Pons (tissue), 1 donor: ENCODE data around the gene CD6.
A peak's percentile ranks its signal among the peaks of the same experiment; 100 is the strongest.

ENCODE experiments used
- DNase-seq: peaks from one replicate; pipeline ENCODE4 v3.0.0-alpha.2; 2016; ENCODE audit warnings: low spot score

CD6 gene

GRCh38 chr11:60971520-60971919, at the start of gene CD6:
TSS of gene CD6 (plus strand) at chr11:60971680. CDS start at chr11:60971866, 186 bp downstream.
- DNase-seq, result no peak

GRCh38 chr11:60921777-60922335, 49.6 kb upstream of the CD6 start:
- no peak for DNase-seq

GRCh38 chr11:60922906-60923305, 48.6 kb upstream of the CD6 start:
- DNase-seq, result no peak

- no peak for DNase-seq
Observed at GRCh38 chr11:60923326-60923725, 48.2 kb upstream of the CD6 start.

GRCh38 chr11:60923800-60924109, 47.7 kb upstream of the CD6 start:
- no peak for DNase-seq

GRCh38 chr11:60924110-60924905, 47.2 kb upstream of the CD6 start, which contains the start of gene TMEM132A:
TSS of gene TMEM132A (plus strand) at chr11:60924460. CDS start at chr11:60924634, 174 bp downstream.
- DNase-seq, result peak; percentile 46

GRCh38 chr11:60924906-60925853, 46.3 kb upstream of the CD6 start:
- DNase-seq, result no peak

GRCh38 chr11:60925868-60926267, 45.6 kb upstream of the CD6 start:
- DNase-seq, result no peak

- DNase-seq, result no peak
Observed at GRCh38 chr11:60926500-60926899, 45.0 kb upstream of the CD6 start.

- no peak for DNase-seq
Observed at GRCh38 chr11:60927061-60927592, 44.4 kb upstream of the CD6 start.

- no peak for DNase-seq
Observed at GRCh38 chr11:60927600-60927999, 43.9 kb upstream of the CD6 start.

- no peak for DNase-seq
Observed at GRCh38 chr11:60928563-60929001, 42.9 kb upstream of the CD6 start.

GRCh38 chr11:60929764-60930163, 41.7 kb upstream of the CD6 start:
- DNase-seq, result no peak

GRCh38 chr11:60930394-60930793, 41.1 kb upstream of the CD6 start:
- DNase-seq, result no peak

- DNase-seq, result no peak
Observed at GRCh38 chr11:60931917-60932316, 39.6 kb upstream of the CD6 start.

- DNase-seq, result no peak
Observed at GRCh38 chr11:60932605-60933356, 38.7 kb upstream of the CD6 start.

GRCh38 chr11:60933416-60934123, 37.9 kb upstream of the CD6 start:
- DNase-seq, result no peak

- DNase-seq, result no peak
Observed at GRCh38 chr11:60934124-60934789, 37.2 kb upstream of the CD6 start.

- DNase-seq, result no peak
Observed at GRCh38 chr11:60934790-60935605, 36.5 kb upstream of the CD6 start.
